ENCODE results near the gene TTC19.
A peak's percentile ranks its signal among the peaks of the same experiment; 100 is the strongest.

The TTC19 gene, protein sequence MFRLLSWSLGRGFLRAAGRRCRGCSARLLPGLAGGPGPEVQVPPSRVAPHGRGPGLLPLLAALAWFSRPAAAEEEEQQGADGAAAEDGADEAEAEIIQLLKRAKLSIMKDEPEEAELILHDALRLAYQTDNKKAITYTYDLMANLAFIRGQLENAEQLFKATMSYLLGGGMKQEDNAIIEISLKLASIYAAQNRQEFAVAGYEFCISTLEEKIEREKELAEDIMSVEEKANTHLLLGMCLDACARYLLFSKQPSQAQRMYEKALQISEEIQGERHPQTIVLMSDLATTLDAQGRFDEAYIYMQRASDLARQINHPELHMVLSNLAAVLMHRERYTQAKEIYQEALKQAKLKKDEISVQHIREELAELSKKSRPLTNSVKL

DNA sequence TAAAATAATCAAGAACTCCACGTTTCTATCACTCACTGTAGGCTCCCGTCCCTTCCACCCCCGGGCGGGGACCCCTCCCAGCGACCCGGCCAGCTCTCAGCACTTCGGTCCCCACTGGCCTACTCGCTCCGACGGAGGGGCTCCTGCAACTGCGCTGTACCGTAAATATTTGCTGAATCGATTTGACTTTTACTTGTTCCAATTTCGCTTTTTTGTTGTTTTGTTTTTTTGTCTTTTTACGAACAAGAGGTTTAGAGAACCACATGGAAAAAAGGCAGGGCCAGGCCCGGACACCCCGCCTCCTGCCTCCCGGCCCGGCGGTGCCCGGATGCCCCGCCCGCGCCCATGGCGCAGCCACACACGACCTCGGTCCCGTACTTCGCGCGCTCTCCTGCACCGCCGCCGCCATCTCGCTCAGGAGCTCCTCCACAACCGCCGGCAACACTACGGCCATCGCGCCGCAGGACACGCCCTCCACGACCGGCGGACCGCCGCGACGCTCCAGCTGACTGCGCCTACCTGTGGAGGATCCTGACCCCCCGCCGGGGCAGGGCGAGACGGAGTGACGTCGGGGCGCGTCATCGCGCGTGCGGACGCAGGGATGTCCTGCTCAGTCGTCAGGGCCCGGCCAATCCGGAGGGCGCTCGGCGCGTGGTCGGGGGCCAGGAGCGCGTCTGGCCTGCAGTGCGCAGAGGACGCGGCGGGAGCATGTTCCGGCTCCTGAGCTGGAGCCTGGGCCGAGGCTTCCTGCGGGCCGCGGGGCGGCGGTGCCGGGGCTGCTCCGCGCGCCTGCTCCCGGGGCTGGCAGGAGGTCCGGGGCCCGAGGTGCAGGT, at the start of gene TTC19, which contains the start of gene ZSWIM7:
TSS of gene TTC19 (plus strand) at position 684 of the 833 bp plus-strand sequence. CDS start at position 709, 25 bp downstream.
TSS of gene ZSWIM7 (minus strand) at position 564 of the 833 bp plus-strand sequence. CDS start at position 454, 110 bp downstream.
- peak; percentile 92 for DNase-seq (ENCODE audit: low spot score)

DNA sequence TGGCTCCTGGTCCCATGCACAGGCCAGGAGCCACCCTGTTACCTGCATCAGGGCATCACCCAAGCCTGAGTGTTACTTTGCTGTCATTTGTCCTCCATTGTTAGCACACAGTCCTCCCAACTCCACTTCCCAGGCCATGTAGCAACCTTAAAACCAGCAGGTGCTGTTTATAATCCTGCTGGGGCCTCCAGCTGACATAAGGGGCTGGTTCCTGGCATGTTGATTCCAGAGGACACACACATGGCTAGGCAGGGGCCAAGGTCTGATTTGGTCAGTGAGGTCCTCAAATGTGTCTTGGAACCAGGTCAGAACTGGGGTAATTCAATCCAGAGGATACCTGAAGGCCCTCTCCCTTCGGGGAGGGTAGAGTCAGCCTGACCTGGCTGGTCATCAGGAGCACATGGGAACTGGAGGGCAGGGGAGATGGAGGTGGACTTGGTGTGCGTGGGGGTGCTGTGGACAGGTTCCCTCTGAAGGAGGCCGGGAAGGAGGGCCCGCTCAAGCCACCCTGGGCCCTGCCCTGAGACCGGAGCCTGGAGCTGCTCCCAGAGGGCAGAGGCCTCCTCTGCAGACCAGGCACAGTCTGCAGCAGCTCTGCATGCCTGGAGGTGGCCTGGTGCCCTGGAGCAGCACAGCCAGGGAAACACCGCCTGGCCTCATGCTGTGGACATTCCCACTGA, 48.1 kb upstream of the TTC19 start:
- no peak for DNase-seq (ENCODE audit: low spot score)

DNA sequence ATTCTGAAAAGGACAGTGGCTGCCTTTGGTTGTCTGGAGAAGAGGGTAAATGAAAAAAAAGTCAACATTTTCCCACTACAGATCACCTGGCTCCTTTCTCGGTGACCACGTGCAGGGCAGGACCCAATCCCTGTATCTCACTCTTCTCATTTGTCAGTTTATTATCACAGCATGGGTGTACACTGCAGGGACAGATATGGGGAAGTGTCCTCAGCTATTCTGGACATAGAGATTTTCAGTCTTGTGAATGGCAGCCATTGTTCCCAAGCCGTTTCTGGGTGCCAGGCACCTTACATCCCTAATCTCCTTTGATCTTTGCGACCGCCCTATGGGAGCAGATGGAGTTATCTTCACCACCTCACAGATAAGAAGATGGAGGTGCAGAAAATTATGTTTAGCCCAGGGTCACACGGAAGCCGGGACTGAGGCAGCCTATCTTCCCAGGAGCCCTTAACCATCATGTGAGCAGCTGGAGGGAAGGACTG, 47.5 kb upstream of the TTC19 start:
- no peak for DNase-seq (ENCODE audit: low spot score)

DNA sequence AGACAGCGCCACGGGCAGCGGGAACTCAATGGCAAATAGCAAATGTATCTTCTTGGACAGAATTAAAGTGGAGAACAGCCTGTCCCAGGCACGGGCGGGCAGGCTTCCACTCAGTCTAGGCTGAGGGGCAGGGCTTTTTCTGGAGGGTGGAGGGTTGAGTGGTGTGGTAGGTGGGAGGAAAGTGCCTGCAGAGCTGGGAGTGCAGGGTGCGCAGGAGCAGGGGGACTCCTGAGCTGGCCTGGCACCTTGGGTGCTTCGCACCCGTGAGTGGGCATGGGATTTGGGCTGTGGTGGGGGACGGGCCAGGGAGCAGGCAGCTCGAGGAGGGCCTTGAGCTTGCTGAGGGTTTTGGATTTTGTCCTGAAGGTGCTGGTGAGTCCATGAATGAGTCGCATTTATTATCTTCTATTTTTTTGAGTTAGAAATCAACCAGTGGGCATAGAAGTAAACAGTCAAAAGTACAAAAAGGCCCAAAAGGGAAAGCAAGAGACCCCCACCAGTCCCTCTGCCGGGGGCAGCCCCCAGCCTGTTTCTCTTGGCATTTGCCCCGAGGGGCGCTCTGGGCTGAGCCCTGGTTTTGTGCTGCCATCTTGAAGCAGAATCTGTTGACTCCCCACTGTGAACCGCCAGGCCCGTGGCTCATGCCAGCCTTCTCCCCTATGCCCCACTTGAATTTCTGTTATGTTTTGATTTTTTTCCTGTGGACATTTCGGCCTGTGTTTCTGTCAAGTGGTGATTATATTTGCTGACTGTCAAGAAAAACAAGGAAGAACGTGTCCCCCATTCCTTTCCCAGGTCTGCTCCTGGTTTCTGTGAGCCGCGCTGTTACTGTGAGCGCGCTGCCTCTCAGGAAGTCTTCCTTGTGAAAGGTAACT, 46.5 kb upstream of the TTC19 start:
- DNase-seq (ENCODE audit: low spot score), result no peak

DNA sequence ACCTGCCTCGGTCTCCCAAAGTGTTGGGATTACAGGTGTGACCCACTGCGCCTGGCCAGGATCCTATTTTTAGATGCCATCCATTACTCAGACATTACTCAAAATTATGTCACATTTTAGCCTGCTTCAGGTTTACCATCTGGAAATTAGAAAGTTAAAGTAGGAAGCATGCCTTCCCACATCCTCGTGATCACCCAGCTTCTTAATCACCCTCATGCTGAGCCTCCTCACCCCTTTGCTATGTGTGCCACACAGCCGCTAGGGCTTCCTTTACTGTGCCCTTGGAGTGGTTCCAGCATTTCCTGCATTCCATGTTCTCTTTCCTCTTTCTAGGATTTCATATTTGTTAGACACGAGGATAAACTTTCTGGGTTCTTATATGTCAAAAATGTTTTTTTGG, 45.4 kb upstream of the TTC19 start:
- no peak for DNase-seq (ENCODE audit: low spot score)

DNA sequence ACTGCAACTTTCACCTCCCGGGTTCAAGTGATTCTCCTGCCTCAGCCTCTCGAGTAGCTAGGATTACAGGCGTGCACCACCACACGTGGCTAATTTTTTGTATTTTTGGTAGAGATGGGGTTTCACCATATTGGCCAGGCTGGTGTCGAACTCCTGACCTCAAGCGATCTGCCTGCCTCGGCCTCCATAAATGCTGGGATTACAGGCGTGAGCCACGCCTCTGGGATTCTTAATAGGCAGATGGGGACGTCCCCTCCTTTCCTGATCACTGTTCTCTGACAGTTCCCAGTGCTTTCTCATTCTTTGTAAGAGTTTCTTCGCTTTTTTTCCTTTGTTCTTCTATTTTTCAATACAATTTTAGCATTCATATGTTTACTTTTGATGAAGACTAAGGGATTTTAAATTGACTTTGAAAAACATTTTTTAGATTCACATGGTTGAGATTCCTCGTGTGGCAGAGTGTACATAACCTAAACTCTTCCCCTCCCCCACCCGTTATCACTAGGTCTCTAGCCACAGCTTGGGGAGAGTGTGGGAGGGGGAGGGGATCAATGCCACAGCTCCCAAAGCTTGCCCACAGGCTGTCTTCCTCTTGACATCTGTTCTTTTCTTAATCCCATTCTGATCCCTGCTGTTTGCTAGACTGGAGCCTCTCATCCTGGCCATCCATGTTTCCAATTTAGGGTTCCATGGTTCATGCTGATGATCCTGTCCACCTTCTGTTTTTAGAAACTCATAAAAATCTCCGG, 43.7 kb upstream of the TTC19 start:
- DNase-seq (ENCODE audit: low spot score), result no peak

DNA sequence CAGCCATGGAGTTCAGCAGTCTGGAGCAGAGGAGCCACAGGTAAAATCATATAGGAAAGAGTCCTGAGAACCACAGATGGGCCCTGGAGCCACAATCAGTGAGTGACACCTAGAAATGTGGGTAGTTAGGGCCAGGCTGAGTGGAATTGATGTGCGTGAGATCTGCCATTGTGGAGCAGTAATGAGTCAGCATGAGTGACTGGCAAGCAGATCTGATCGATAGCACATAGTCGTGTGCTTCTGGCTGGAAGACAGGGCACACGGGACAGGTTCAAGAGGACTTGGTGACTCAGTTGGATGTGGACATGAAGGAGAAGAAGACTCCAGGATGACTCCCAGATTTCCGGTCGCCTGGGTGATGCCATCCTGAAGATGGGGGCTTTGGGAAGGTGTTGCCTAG, 42.4 kb upstream of the TTC19 start:
- no peak for DNase-seq (ENCODE audit: low spot score)

DNA sequence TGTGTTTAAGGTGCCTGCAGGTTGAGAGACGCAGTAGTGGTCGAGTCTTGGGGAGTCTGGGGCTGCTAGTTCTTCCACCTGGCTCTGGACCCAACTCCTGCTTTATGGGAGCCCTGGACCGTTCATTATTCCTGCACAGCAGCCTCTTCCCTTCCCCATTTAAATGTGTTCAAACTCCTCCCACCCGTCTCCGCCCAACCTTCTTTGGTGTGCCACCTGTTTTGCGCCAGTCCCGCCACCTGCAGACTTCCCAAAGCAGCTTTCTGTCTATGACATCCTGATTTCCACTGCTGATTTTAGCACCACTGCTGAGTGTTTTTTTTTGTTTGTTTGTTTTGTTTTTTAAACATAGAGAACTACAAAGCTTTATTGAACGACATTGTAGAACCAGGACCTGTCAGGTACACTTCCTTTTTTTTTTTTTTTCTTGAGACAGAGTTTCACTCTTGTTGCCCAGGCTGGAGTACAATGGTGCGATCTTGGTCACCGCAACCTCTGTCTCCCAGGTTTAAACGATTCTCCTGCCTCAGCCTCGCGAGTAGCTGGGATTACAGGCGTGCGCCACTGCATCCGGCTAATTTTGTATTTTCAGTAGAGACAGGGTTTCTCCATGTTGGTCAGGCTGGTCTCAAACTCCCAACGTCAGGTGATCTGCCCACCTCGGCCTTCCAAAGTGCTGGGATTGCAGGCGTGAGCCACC, 41.9 kb upstream of the TTC19 start:
- no peak for DNase-seq (ENCODE audit: low spot score)

DNA sequence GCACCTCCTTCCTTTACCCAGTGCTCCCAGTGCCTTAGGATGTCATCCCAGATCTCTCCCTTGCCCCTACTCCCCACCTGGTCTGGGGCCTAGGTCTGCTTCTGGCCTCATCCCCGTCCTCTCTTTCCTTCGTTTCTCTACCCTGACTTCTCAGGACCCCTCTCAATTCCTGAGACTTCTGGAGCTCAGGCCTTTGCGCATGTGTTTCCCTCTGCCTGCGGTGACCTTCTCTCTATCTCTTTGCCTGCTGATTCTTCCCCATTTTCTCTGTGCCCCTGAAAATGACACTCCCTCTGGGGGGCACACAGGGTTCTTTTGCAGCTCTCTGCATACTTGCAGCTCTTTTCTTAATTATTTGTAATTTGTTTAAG, 41.2 kb upstream of the TTC19 start:
- no peak for DNase-seq (ENCODE audit: low spot score)

DNA sequence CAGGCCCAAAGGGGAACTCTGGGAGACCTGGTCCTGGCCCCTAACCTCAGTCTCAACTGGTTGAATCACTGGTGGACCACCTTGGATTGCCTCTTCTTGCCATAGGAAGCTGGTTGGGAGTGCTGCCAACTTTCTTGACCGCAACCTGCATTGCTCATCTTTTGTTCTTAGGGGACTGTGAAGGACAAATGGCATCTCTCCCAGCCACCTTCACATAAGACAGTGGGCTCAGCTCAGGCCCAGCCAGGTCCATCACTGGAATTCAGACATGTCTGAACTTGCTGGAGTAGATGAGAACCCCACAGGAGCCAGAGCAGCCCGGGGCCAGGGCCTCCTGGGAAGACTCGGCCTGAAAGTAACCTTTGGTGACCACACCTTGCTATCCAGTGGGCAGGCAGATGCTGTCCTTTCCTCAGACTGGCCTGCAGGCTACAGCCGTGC, 35.9 kb upstream of the TTC19 start:
- DNase-seq (ENCODE audit: low spot score), result no peak

DNA sequence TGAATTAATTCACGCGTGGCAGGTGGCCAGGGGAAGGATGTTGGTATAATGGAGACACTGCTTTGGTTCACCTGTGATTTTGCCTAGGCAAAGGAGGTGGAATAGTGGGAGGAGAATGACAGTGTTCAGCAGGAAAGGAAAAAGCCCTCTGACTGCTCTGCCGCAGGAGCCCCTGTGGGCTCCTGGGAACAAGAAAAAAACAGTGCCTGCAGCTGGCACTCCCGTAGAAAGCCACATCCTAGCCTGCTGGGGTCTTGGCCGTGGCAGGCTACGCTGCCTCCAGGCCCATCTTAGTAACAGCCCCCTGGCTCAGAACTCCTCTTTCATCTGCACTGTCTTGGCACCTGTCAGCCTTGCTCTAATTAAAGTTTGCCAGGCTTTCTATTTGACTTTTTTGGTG, 34.1 kb upstream of the TTC19 start:
- no peak for DNase-seq (ENCODE audit: low spot score)

DNA sequence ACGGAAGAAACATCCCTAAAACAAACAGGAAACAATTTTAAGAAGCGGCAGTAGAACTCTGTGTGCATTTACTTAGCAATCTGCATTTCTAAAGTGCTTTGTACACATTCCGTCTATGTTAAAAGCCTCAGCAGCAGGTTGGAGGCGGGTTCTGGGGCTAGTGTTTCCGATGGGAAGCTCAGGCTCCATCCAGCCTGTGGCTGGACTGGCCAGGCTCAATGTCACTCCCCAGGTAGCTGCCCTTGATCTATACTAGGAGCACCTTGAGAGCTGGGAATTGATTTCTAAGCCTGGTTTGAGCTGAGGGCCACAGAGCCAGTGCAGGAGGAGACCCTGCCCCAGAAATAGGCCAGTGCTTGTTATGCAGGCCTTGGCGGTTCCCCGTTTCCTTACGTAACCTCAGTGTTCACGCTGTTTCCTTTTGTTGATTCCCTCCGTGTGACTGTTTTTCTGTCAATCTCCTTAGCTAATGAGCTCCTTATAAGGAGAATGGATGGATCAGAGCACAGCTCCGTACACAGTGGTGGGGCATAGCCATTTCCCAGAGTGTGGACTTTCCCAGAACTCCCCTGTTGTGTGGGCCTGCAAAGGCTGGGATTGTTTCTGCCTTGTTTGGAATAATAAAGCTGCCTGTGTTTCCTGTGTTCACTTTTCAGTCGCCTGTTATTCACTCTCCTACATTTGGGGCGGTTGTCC, 33.3 kb upstream of the TTC19 start:
- no peak for DNase-seq (ENCODE audit: low spot score)

DNA sequence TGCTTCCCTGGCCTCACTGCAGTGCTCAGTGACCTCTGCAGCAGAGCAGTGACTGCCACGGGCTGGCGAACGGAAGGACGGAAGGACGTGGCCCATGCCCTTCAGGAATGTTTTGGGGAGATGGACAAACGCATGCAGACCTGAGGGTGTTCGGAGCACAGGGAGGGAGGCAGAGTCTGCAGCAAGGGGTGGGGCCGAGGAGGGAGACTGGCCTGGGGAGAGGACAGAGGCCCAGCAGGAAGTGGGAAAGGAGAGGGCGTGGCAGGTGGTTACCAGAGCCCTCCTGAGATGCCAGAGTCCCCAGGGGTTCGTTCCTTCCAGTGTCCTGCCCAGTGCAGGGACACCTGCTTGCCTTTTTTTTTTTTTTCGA, 32.8 kb upstream of the TTC19 start:
- no peak for DNase-seq (ENCODE audit: low spot score)

DNA sequence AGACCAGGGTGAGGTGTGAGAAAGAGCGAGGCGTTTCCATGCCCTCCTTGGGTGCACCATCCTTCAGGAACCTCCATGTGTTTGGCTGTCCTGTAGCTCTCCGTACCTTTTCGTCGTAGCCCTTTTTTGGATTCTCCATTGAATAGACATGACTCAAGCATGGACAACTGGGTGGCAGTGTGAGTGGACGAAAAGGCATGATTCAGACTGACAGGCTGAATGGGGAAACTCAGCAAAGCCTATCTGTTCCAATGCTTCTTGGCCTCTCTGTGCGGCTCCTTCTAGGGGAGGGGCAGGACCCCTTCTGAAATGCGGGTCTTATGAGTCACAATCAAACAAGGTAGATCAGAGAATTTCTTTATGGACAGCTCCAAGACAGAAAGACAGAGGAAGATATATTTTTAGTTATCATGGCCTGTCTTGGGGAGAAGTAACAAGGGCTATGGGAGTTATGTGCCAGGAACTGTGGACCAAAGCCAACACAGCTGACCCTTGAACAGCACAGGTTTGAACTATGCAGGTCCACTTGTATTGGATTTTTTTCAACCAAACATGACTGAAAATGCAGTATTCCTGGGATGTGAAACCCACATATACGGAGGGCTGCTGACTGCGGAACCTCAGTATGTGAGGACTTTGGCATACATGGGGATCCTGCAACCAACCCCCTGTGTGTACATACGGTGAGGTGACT, 31.8 kb upstream of the TTC19 start:
- DNase-seq (ENCODE audit: low spot score), result no peak

DNA sequence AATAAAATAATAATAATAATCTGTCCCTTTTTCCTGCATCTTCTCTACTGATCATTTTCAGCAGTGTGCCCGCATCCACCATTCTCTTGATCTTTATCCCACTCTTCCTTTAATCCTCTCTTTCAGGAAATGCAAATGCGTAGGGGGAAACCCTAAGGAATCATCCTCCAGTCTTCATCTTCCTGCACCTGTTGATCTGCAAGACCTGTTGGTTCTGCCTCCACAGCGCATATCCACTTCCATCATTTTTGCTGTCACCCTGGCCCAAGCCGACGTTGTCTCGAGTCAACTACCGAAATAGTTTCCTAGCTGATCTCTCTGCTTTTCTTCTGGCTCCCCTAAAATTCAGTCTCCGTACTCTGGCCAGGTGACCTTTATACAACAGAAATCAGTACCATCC, 30.2 kb upstream of the TTC19 start:
- DNase-seq (ENCODE audit: low spot score), result no peak

DNA sequence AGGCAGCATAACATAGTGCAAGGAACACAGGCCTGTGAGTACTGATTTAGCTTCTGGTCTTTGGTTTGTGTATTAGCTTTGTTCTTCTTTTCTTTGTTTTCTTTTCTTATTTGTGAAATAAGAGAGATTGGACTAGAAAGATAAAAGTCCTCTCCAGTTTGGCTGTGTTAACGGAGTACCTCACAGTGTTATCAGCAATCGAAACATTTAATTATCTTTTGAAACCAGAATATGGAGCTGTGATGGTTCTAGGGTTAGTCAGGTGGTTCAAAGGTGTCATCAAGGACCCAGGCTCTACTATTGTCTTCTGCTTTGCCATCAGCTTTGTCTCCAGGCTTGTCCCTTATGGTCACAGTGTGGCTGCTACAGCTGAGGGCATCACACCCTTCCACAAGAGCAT, 29.1 kb upstream of the TTC19 start:
- no peak for DNase-seq (ENCODE audit: low spot score)

DNA sequence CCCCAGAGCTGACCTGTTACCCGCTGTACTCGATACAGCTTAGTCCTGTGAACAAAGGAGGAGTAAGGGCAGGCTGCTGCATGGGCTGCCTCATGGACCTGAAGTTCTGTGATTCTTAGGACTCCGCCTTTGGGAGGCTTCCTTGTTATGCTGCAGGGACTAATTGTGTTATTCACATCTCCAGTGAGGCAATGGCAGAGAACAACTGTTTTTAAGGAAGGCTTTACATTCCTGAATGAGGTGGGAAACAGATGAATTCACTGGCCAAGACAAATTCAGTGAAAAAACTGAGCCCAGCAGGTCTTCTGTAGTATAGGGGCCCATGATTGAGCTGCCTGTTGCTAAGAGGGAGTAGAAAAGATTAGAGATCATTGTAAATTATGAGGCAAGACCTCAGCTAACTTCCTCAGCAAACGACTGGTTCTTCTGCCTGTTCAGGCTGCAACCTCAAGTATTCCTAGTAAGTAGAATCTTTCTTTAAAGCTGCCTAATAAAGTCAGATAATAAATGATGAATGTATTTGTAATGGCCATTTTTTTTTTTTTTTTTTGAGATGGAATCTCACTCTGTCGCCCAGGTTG, 28.4 kb upstream of the TTC19 start:
- no peak for DNase-seq (ENCODE audit: low spot score)

DNA sequence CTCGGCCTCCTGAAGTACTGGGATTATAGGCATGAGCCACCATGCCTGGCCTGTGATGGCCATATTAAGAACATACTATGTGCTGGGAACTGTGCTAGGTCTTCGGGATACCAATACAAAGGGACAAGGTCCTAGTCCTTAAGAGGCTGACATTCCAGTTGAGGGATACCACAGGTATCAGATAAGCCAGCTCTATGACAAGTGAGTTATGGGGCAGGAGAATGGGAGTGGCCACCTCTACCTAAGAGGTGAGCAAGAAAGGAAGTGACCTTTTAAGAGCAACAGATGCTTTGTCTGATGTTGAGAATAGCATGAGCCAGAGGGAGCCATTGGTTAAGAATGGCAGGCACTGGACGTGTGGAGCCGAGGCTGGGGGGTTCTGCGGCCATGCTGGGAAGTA, 27.7 kb upstream of the TTC19 start:
- no peak for DNase-seq (ENCODE audit: low spot score)

Data from HuH-7.5 (cell line).